ENCODE data around the gene STRN.

STRN gene

GRCh38 chr2:36858551-36859365 is 107.6 kb downstream of the STRN start:
- no peak overlapping the region for H3K4me3 ChIP-seq (ENCODE audit: low read depth, low read length)
- no peak for TF ChIP-seq CTCF (conservative IDR thresholded peaks at IDR 0.05; ENCODE audit: low read depth, low read length)
- DNase-seq (ENCODE audit: low read depth) = no peak

- DNase-seq (ENCODE audit: low read depth) = no peak
- no peak for TF ChIP-seq CTCF (conservative IDR thresholded peaks at IDR 0.05; ENCODE audit: low read depth, low read length)
These were observed 108.6 kb downstream of the STRN start for GRCh38 chr2:36857713-36858112.

GRCh38 chr2:36855429-36855828 is 110.9 kb downstream of the STRN start:
- TF ChIP-seq CTCF (conservative IDR thresholded peaks at IDR 0.05; ENCODE audit: low read depth, low read length) = no peak
- no peak for DNase-seq (ENCODE audit: low read depth)
- no peak overlapping the region for H3K4me3 ChIP-seq (ENCODE audit: low read depth, low read length)

More at GRCh38 chr2:36857713-36858112, 108.6 kb downstream of the STRN start:
- H3K4me3 ChIP-seq (ENCODE audit: low read depth, low read length) = no peak overlapping the region

- no peak overlapping the region for H3K4me3 ChIP-seq (ENCODE audit: low read depth, low read length)
- no peak for DNase-seq (ENCODE audit: low read depth)
- no peak for TF ChIP-seq CTCF (conservative IDR thresholded peaks at IDR 0.05; ENCODE audit: low read depth, low read length)
These were observed 112.1 kb downstream of the STRN start for GRCh38 chr2:36854241-36854640.

GRCh38 chr2:36849265-36849664 is 117.1 kb downstream of the STRN start:
- DNase-seq (ENCODE audit: low read depth) = no peak
- no peak overlapping the region for H3K4me3 ChIP-seq (ENCODE audit: low read depth, low read length)
- TF ChIP-seq CTCF (conservative IDR thresholded peaks at IDR 0.05; ENCODE audit: low read depth, low read length) = no peak

GRCh38 chr2:36843838-36844237 is 122.5 kb downstream of the STRN start:
- no peak for TF ChIP-seq CTCF (conservative IDR thresholded peaks at IDR 0.05; ENCODE audit: low read depth, low read length)
- no peak for DNase-seq (ENCODE audit: low read depth)
- no peak overlapping the region for H3K4me3 ChIP-seq (ENCODE audit: low read depth, low read length)

Data from choroid plexus epithelial cell (primary cell).